GM12878 (cell line): Measurements from ENCODE around the gene LOXL4. TPM values are rescaled to one million over a fixed set of nuclear protein-coding genes. Genes with fewer than 3 reads are reported as not detected.

Experiments
- ATAC-seq: fragments of 200-7000 bp; cut with Tn5 transposase; 3 replicates; pipeline ENCODE4 v1.9.1; 2020; ENCODE audit warnings: mild to moderate bottlenecking, moderate library complexity
- BruUV-seq: library from RNA; stranded (reverse); fragments of 400-500 nt; replicated peaks from 2 replicates; lab custom pipeline; 2021; lab: Mats Ljungman, UMichigan
- CTCF ChIA-PET: fragments of 300-600 bp; sonication (Branson Sonifier 250); formaldehyde crosslinking; extraction: SDS; loops from one replicate; lab custom pipeline; 2021; ENCODE audit warnings: inconsistent platforms; lab: Yijun Ruan, JAX
- POLR2A ChIA-PET: fragments of 350-600 bp; formaldehyde crosslinking; extraction: SDS; loops from one replicate; lab custom pipeline; 2021; ENCODE audit warnings: inconsistent platforms; lab: Charles Lee
- RAD21 ChIA-PET: fragments of 300-600 bp; sonication (Branson Sonifier 250); formaldehyde crosslinking; loops from one replicate; lab custom pipeline; 2023; ENCODE audit warnings: antibody characterized with exemption; ENCODE audit not compliant: unreplicated experiment; lab: Charles Lee
- SMC1A ChIA-PET: fragments of 300-600 bp; sonication (Branson Sonifier 250); formaldehyde crosslinking; loops from one replicate; lab custom pipeline; 2023; ENCODE audit not compliant: unreplicated experiment, uncharacterized antibody; lab: Charles Lee
- DNase-seq: peaks from one replicate; pipeline ENCODE4 v3.0.0-alpha.2; 2011; ENCODE audit warnings: low read depth, low spot score
- FAIRE-seq: peaks from 3 replicates; lab custom pipeline; 2011; peaks lifted over from hg19 to GRCh38; lab: Jason Lieb, UNC
- H2AFZ ChIP-seq: 2 replicates; pipeline ENCODE4 v1.6.0; 2011; ENCODE audit warnings: low read depth, low read length, control low read depth; ENCODE audit not compliant: control insufficient read depth
- H3K27ac ChIP-seq: 2 replicates; pipeline ENCODE4 v1.5.1; 2011; ENCODE audit warnings: control low read depth; ENCODE audit not compliant: control insufficient read depth, insufficient read depth
- H3K27me3 ChIP-seq, 2 experiments: replicated peaks in 1 of 2; 2 replicates each; pipeline versions ENCODE4 v1.6.0 to v1.6.1; 2011; ENCODE audit warnings: low read length in 1 of 2; ENCODE audit not compliant: control insufficient read depth in 2 of 2, insufficient read depth in 2 of 2
- H3K36me3 ChIP-seq, 2 experiments: 2 replicates each; pipeline ENCODE4 v1.5.1; 2011; ENCODE audit warnings: low read length in 1 of 2; ENCODE audit not compliant: control insufficient read depth in 2 of 2, insufficient read depth in 2 of 2
- H3K4me1 ChIP-seq: 2 replicates; pipeline ENCODE4 v1.6.1; 2011; ENCODE audit warnings: mild to moderate bottlenecking, low read length, moderate library complexity, mixed read lengths; ENCODE audit not compliant: control insufficient read depth, insufficient read depth
- H3K4me2 ChIP-seq: 2 replicates; pipeline ENCODE4 v1.6.0; 2011; ENCODE audit warnings: control low read depth; ENCODE audit not compliant: control insufficient read depth, insufficient read depth
- H3K4me3 ChIP-seq: fragments of 200-600 bp; sonication (generic); 2 replicates; pipeline ENCODE4 v1.5.1; 2016
- H3K79me2 ChIP-seq: 2 replicates; pipeline ENCODE4 v1.6.0; 2011; ENCODE audit warnings: low read length; ENCODE audit not compliant: control insufficient read depth, insufficient read depth
- H3K9ac ChIP-seq: 2 replicates; pipeline ENCODE4 v1.8.0; 2011; ENCODE audit warnings: low read length, control low read depth, mixed read lengths; ENCODE audit not compliant: control insufficient read depth, insufficient read depth
- H3K9me3 ChIP-seq: replicated peaks from 3 replicates; pipeline ENCODE4 v1.5.1; 2011; ENCODE audit warnings: mild to moderate bottlenecking, low read length; ENCODE audit not compliant: control insufficient read depth, insufficient read depth
- H4K20me1 ChIP-seq: 2 replicates; pipeline ENCODE4 v1.6.0; 2011; ENCODE audit not compliant: control insufficient read depth, insufficient read depth
- ATF7 ChIP-seq: fragments of 450-650 bp; IDR thresholded peaks from 2 replicates; pipeline ENCODE4 v1.6.1; 2016; ENCODE audit warnings: low read depth, mild to moderate bottlenecking
- GABPA ChIP-seq: IDR thresholded peaks from 2 replicates; pipeline ENCODE4 v1.6.1; 2014; ENCODE audit warnings: antibody characterized with exemption, low read depth, mild to moderate bottlenecking, inconsistent platforms
- HDAC2 ChIP-seq: fragments of 200-600 bp; sonication (generic); IDR thresholded peaks from 2 replicates; pipeline ENCODE4 v1.6.1; 2017
- KLF5 ChIP-seq: fragments of 450-650 bp; IDR thresholded peaks from 2 replicates; pipeline ENCODE4 v1.6.1; 2014; ENCODE audit warnings: mild to moderate bottlenecking; ENCODE audit not compliant: partially characterized antibody
- WGBS: methylation state at CpG from one replicate; pipeline ENCODE4 v1.1.6; 2016; ENCODE audit warnings: low lambda C conversion rate; ENCODE audit not compliant: insufficient replicate concordance, insufficient coverage; ENCODE audit errors: missing lambda C conversion rate; 5-methylcytosine and 5-hydroxymethylcytosine counted together
- in situ Hi-C: fragments of 300-500 bp; cut with MboI; formaldehyde crosslinking; loops from 9 replicates; pipeline ENCODE4 v1.14.3; 2018; ENCODE audit warnings: mixed read lengths
- intact Hi-C: fragments of 100-400 bp; cut with micrococcal nuclease; formaldehyde crosslinking; loops from one replicate; pipeline ENCODE4 v1.14.2; 2022; ENCODE audit not compliant: unreplicated experiment
- polyA plus RNA-seq, 11 experiments: library from polyadenylated mRNA; depleted of rRNA in 4 of 11; unstranded in 6 of 11; stranded (reverse) in 5 of 11; fragments of >200 nt; fragmentation: Nextera tagmentation in 4 of 11; fragmentation: Illumina TruSeq in 1 of 11; extraction: Ambion mirVana in 4 of 11; extraction: Trizol in 1 of 11; gene quantifications; 1 replicate in 1 of 11; 2 replicates in 10 of 11; pipeline versions ENCODE4 v1.2.1 to v1.2.3, GENCODE V29; 2011 to 2016; ENCODE audit warnings: inconsistent platforms in 2 of 11, missing spikeins in 2 of 11, low read depth in 1 of 11
- total RNA-seq, 4 experiments: library from RNA; depleted of rRNA in 3 of 4; stranded (reverse); fragments of >200 nt in 3 of 4; fragmentation: Illumina TruSeq in 1 of 4; extraction: Trizol in 1 of 4; gene quantifications; 2 replicates each; pipeline versions ENCODE4 v1.2.1 to v1.2.3, GENCODE V29; 2013 to 2021
- TF ChIP-seq, protein P1 (sequence below): IDR thresholded peaks from 2 replicates; pipeline ENCODE4 v1.6.1; 2011; ENCODE audit warnings: borderline replicate concordance, low read depth, mild to moderate bottlenecking, moderate library complexity, low read length; ENCODE audit not compliant: insufficient read depth, poor library complexity, severe bottlenecking

LOXL4 gene
- total and polyA plus RNA-seq, 10 of the 15 experiments (the other 5 are each of a cell fraction or from before 2014, with no cell fraction given) = 0.02 to 0.12 (median 0.08) TPM; not detected in 3

- Histone ChIP-seq H3K9ac (no peak overlapping the region), H3K27ac (no peak overlapping the region), H3K4me3 (no peak overlapping the region), H3K9me3 (no peaks in the 10 kb centered on the region), H3K36me3 (peaks cover 3 to 26% of the 10 kb centered on the region in 2 experiments), H3K4me1 (no peaks in the 10 kb centered on the region), H4K20me1 (no peaks in the 10 kb centered on the region; the same call in 1 of the 2 replicates), H3K79me2 (no peaks in the 10 kb centered on the region), H3K27me3 (no peaks in the 10 kb centered on the region), H2AFZ (no peak overlapping the region), H3K4me2 (no peak overlapping the region)
- BruUV-seq = no TSS peak
- RAD21 ChIA-PET = no interaction called here
- intact Hi-C loops = no loop called here
- SMC1A ChIA-PET = no interaction called here
- FAIRE-seq (no peak), DNase-seq (no peak), ATAC-seq (no peak)
- TF ChIP-seq HDAC2 (no peak), GABPA (no peak), ATF7 (no peak), KLF5 (no peak)
- TF ChIP-seq, protein P1, sequence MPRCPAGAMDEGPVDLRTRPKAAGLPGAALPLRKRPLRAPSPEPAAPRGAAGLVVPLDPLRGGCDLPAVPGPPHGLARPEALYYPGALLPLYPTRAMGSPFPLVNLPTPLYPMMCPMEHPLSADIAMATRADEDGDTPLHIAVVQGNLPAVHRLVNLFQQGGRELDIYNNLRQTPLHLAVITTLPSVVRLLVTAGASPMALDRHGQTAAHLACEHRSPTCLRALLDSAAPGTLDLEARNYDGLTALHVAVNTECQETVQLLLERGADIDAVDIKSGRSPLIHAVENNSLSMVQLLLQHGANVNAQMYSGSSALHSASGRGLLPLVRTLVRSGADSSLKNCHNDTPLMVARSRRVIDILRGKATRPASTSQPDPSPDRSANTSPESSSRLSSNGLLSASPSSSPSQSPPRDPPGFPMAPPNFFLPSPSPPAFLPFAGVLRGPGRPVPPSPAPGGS = no peak
- 77% methylated on average over 6 of the region's 6 CpGs for WGBS
- CTCF ChIA-PET = interaction anchor here (1.0 to 1.8 kb wide), 3 partner anchors 12 to 77 kb away, joined by 3 to 4 read pairs (median 4); no protein-coding TSS in a partner anchor
- POLR2A ChIA-PET = no interaction called here
- in situ Hi-C loops = no loop called here
Measured at GRCh38 chr10:98246911-98247805, 20.8 kb downstream of the LOXL4 start.
